ENCODE data around the gene TRAF2.
A peak's percentile ranks its signal among the peaks of the same experiment; 100 is the strongest.

TRAF2 gene

DNA sequence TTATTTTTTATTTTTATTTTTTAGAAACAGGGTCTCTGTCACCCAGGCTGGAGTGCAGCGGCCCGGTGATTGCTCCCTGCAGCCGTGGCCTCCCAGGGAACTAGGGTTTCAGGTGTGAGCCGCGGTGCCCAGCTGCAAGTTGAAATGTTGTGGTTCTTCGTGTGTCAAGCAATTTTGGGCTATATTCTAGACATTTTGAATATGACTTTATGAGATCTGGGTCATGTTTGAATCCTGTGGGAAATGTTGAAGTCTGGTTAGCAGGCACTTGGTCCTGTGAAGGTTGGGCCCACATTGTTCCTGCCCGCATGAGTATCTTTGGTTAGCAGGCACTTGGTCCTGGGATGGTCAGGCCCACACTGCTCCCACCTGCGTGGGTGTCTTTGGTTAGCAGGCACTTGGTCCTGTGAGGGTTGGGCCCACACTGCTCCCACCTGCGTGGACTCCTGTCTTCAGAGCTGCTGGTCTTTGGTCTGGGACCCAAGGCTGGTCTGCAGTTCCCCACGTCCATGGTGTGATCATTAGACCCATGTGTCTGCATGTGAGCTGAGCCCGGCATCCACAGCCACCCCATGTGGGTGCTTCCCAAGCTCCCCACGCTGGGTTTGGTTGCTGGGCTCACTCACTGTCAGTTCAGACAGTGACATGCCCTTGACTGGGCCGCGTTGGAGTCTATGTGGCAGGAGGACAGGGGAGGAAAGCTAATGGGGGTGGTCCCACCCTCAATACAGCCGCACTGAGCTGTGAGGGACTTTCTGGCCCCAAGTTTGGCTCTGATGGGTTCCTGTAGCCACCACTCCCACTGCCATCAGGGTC is 51.1 kb downstream of the TRAF2 start:
- no peak for DNase-seq

DNA sequence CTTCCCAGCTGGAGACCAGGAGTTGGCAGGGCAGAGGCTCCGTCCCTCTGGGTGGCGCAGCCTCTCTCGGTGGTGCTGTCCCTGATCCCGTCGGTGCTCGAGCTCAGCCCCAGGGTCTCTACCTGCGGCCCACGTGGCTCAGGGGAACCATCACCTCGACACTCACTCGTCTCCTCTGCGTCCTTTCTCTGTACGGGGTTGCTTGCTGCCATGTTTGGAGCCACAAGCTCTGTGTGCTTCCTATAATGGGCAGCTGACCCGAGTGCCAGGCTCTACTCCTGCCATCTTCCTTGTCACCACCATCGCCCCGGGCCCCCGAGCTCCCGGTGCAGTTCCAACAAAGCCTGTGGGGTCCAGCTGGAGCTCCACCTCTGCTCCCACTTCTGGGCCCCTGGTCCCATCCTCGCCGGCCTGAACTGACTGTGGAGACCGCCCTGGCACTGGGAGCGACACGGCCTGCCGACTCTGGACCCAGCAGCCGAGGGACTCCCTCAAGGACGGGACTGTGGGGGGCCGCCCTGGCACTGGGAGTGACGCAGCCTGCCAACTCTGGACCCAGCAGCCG is 53.2 kb downstream of the TRAF2 start:
- no peak for DNase-seq

DNA sequence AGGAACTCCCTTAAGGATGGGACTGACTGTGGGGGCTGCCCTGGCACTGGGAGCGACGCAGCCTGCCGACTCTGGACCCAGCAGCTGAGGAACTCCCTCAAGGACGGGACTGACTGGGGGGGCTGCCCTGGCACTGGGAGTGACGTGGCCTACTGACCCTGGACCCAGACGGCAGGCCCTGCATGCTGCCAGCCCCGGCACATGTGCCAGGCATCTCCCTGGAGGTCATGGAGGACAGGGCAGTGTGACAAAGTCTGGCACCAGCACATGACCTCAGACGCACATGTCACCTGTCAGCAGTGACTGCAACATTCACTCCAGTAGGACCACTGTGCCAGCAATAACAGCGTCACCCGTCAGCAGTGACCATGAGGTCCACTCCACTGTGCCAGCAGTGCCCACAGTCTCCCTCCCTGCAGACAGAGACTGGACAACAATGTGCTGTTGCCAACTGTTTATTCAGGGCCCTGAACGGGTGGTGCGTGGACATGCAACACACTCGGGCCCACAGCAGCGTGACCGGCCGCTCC is 53.7 kb downstream of the TRAF2 start:
- DNase-seq = no peak

DNA sequence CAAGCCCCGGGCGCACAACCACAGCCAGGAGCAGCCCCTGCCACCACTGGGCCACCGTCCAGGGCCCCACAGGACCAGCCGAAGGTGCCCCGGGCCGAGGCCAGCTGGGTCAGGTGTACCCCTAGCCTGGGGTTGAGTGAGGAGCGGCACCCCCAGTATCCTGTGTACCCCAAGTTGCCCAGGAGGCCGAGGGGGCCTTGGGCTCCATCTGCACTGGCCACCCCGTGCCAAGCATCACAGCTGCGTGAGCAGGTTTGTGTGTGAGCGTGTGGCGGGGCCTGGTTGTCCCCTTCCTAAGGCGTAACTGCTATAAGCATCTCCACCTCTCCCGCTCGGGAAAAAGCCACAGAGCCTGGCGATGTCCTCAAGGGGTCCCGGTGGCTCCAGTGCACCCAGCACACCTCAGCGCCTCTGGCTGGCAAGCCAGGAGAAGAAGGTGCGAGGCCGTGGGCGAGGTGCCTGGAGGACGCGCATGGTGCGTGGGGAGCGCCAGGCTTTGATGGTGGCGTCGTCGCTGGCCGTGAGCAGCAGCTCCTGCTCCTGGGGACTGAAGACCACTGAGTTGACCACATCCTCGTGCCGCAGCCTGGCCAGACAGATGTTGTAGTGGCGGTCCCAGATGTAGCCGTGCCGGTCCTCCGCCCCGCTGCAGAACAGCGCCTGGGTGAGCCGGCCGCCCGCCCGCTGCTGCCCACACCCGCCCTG is 54.4 kb downstream of the TRAF2 start:
- DNase-seq = no peak

DNA sequence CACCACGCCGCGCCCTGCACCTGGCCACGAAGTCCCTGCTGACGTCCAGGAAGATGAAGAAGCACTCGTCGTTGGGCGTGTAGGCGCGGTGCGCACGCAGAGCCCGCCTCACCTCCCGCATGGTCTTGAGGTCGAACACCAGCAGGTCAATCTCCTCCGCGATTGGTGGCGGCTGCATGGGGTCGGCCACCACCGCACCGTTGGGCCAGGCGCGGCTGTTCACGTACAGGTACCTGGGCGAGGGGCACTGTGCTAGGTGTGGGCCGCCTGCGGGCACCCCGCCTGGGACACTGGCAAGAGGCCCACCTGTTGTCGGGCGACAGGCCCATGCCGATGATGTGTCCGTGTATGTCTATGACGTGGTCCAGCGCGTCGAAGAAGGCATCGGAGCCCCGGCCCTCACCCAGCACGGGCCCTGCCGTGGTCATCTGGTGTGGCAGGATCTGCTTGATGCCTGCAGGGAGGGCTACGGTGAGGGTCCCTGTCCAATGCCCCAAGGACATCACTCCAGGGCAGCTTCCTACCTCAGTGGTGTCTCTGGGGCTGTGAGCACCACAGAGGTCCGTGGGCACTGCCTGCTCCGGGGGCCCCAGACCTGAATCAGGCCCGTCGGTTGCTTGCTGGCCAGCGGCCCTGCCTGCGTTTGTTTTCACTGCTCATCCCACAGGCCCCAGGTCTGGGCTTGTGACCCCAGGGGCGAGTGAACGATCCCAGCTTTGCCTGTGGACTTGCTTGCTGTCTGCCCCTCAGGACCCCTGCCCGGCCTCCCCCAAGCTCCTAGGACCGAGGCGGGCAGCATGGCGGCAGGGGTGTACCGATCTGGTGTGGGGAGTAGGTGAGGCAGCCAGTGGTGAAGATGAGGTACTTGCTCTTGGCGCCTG is 55.2 kb downstream of the TRAF2 start:
- no peak for DNase-seq

DNA sequence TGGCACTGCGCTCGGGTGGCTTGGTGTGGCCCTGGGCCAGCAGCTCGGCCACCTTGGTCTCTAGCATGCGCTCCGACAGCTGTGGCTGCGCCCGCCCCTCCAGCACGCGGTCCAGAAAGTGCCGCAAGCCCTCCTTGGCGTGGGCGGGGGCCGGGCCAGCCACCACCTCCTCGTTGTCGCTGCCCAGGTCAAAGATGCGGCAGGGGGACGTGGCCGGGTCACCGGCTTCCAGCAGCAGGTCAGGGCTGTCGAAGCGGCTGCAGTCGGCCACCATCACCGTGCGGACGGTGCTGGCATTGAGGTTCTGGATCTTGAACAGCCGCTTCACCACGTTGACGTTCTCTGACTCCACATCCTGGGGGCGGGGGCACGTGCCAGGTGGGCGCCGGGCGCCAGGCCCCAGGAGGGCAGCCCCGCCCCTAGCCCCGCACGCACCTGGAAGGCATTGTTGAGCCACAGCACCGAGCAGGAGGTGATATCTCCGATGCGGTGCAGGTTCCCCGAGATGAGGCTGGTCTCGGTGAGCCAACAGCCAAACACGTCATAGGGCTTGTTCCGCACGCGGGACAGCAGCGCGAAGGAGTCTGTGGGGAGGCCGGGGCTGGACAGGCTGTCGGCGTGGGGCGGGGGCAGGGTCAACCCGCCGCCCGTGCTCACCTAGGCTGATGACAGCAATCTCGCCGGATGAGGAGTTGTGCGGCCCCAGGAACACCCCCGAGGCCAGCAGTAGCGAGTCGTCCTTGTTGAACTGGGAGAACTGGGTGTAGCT is 56.0 kb downstream of the TRAF2 start:
- DNase-seq = no peak

DNA sequence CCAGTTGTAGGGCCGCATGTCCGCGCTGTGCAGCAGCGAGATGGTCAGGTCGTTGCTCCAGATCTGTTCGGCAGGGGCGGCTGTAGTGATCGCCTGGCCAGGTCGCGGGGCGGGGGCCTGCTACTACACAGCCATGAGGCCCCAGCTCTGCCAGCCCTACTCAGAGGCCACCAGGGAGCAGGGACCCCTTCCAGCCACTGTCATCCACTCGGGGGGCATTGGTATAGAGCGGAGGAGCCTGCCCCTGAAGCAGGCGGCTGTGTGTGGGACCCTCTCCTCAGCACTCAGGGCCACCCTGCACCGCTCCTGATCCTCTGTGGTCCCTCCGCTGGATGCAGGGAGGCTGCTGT is 56.5 kb downstream of the TRAF2 start:
- no peak for DNase-seq

DNA sequence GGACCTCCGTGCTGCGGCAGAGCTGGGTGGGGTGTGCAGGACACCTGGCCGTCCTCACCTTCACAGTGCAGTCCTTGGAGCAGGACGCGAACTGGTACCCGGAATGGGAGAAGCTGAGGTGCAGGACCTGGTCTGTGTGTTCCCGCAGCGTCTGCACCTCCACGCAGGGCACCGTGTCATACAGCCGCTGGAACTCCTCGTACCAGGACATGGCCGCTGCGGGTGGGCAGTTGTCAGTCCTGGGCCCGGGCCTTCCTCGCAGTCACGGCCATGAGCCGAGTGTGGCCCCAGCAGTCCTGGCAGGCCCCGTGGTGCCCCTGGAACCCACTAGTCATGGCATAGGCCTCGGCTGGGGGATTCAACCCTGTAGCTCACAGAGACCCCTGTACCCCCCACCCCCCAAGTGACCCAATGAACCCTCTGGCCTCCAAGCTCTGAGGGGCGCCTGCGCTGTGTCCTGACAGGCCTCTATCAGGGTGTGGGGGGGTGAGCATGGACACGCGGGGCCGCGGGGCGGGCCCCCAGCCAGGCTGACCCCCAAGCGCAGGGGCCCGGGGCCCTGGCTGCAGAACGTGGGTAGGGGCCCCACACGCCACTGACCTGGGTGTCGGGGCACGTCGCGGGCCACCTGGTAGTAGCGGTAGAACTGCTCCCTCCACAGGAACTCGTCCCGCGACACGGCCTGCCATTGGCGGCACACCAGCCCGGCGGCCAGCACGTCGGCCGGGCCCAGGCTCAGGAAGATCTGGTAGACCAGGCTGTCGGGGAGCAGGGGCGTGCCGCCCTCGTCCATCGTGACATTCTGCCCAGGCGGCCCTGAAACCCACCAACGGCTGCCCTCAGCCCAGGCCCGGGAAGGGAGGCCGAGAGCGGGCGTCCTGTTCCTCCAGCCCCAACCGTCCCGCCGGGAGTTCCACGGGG is 57.2 kb downstream of the TRAF2 start:
- DNase-seq = no peak

DNA sequence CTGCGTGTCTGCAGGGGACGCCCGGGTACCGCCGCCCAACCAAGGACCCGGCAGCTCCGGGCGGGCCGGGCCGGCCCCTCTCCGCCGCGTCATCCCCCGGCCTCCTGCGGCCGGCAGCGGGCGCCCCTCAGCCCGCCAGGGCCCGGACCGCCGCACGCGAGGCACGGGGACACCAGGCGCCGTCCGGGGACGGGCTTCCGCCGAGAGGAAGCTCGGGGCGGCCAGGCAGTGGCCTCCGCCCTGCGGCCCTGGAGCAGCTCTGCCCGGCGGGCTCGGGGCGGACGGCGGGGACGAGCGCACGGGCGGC is 57.8 kb downstream of the TRAF2 start:
- no peak for DNase-seq

DNA sequence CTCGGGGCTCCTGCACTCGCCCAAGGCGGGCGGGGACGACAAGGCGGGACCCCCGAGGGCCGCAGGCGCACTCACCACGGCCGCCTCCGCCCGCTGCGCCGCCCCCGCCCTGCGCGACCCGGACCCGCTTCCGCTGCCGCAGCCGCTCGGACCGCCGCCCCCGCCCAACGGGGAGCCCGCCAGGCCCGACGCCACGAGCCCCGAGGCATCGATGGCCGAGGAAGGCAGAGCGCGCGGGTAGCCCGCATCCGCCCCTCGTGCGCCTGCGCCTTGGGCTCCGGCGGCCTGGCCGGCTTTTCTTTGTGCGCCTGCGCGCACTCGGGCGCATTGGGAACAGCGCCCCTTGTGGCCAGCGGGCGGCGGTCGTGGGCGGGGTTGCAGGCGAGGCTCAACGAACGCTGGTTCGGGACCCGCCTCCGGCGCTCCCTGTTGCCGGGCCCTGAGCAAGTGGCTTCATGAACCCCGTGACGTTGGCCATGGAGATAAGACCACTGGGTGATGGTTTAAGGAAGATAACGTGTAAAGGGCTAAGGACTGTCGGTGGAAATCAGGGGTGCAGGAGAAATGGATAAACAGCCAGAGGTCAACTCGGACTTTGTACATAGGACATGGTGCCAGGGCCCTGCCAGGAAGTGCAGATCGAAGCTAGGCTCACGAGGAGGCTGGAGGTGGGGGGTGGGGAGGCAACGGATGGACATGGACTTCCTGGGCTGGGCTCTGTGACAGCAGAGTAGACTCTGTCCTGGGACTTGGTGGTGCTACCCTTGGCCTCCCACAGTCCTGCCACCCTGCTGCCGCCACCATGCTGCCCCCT is 58.4 kb downstream of the TRAF2 start, which contains the start of the genes C8G and FBXW5:
TSS of gene C8G (plus strand) at position 725 of the 814 bp plus-strand sequence. CDS start at position 803, 78 bp downstream.
TSS of gene FBXW5 (minus strand) at position 220 of the 814 bp plus-strand sequence. CDS start 655 bp downstream, outside the sequence.
- DNase-seq = peak; percentile 88

DNA sequence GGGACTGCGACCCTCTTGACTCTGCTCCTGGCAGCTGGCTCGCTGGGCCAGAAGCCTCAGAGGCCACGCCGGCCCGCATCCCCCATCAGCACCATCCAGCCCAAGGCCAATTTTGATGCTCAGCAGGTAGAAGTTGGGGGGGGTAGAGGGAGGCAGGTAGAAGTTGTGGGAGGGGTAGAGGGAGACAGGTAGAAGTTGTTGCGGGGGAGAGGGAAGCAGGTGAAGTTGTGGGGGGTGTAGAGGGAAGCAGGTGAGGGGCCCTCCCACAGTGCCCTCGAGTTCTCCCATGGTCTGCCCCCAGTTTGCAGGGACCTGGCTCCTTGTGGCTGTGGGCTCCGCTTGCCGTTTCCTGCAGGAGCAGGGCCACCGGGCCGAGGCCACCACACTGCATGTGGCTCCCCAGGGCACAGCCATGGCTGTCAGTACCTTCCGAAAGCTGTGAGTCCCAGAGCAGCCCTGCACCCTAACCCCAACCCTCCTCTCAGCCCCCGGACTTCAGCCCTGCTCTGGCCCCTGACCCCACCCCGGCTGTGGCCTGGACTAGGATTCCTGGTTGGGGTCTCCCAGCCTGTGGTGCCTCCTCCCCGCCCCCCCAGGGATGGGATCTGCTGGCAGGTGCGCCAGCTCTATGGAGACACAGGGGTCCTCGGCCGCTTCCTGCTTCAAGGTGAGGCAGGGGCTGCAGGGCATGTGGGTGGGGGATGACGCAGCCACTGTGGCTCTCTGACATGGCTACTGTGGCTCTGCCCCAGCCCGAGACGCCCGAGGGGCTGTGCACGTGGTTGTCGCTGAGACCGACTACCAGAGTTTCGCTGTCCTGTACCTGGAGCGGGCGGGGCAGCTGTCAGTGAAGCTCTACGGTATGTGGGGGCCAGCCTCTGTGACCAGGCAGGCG is 59.3 kb downstream of the TRAF2 start:
- no peak for DNase-seq

DNA sequence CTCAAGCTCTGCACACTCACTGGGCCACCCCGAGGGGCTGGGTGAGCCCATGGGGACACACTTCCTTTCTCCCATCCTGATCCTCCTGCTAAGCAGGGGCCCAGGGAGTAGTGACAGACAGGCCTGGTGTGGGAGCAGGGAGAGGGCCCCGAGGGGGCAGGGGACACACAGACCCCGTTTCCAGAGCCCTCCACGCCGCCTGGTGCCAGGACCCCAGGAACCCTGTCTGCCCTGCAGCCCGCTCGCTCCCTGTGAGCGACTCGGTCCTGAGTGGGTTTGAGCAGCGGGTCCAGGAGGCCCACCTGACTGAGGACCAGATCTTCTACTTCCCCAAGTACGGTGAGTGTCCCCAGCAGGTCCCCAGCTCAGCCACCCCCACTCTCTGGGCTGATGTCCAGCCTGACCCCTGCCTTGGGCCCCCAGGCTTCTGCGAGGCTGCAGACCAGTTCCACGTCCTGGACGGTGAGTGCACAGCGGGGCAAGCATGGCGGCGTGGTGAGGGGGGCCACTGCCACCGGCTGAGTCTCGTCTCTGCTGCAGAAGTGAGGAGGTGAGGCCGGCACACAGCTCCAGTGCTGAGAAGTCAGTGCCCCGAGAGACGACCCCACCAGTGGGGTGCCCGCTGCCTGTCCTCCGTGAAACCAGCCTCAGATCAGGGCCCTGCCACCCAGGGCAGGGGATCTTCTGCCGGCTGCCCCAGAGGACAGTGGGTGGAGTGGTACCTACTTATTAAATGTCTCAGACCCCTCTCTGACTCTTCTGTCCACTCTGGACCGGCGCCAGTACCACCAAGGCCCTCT is 60.1 kb downstream of the TRAF2 start:
- DNase-seq = no peak

DNA sequence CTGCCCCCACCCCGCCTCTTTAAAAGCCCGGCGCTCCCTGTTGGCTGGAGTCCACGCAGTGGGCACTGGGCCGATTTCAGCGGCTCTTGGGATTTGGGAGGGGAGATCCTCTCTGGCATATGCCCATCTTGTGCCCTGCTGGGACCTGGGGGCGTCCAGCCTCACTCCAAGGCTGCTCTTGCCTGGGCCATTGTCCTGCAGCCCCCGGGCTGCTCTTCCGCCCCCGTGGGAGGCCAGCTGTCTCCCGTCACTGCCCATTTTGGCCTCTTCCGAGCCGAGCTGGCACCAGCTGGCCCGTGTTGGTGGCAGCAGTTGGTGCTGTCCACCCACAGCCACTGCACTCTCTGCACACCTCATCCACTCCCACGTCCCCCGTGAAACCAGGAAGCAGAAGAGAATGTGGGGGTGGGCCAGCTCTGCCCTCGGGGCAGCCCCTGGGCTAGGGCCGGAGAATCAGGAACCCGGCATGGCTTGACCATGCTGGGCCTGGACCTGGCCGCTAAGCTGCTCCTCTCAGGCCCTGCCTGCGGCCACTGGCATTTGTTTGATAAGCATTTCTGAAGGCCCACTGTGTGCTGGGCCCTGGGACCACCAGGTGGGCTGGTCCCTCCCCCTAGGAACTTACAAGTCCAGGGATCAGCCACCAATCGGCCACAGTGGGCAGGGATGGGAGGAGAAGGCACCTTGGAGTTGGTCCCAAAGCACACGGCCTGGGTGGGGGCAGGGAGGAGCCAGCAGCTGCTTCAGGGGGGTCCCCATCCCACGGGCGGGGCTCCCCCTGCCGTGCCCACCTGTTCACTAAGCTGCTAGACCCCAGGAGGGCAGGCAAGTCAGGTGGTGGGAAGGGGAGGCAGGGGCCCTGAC is 60.9 kb downstream of the TRAF2 start:
- no peak for DNase-seq

DNA sequence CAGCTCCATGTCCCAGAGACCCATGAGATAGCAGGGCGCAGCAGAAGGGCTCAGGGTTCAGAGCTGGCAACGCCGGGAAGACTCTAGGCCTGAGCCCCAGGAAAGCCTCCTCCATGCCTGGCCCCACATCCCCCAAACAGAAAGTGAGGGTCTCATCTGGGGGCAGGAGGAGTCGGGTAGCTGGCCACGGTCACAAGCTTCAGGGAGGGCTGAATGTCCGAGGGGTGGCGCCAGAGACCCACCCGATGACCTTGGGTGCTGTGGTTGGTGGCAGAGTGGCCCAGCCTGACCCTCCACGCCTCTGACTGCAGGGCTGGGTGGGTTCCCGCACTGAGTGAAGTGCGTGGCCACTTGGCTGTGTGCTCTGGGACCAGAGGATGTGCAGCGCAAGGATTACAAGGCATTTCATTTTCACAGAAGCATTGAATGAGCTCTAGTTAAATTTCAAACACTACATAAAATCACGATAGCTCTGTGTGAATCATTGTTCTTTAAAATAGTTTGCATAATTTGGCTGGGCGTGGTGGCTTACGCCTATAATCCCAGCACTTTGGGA is 61.7 kb downstream of the TRAF2 start:
- peak; percentile 11 for DNase-seq

DNA sequence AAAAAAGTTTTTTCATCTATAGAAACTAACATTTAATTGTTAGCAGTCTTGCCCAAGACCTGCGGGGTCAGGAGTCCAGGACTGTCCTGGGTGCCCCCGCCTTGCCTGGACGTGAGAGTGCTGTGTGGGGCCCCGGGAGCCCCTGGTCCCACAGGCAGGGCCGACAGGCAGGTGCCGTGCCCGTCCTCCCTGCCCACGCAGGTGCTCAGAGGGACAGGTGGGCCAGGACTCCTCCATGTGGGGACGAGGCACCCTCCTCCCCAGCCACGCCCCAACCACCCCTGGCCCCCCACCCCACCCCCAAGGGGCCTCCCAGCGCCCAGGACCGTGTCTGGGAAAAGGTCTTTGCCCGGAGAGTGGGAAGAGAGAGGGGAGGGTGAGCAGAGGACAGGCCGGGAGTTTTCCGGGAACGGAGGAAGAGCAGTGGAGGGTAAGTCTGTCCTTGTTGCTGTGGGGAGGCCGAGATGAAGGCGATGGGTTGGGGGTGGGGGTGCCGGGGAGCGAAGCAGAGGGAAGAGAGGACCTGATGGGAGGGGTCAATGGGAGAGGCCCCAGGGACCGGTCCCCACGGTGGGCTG is 63.0 kb downstream of the TRAF2 start:
- DNase-seq = peak; percentile 16
